Smooth muscle cell of the brain vasculature (primary cell): Measurements from ENCODE around the gene INTS1.

Experiments used
- DNase-seq: peaks from one replicate; pipeline ENCODE4 v3.0.0-alpha.2; 2012; ENCODE audit warnings: low read depth, low spot score

Gene INTS1

GRCh38 chr7:1490837-1491236 is 13.4 kb downstream of the INTS1 start:
- no peak for DNase-seq

- no peak for DNase-seq
Observed at GRCh38 chr7:1489336-1489735, 14.9 kb downstream of the INTS1 start.

- no peak for DNase-seq
Observed at GRCh38 chr7:1488016-1488415, 16.2 kb downstream of the INTS1 start.

- DNase-seq = no peak
Observed at GRCh38 chr7:1487466-1487865, 16.7 kb downstream of the INTS1 start.

GRCh38 chr7:1486571-1486970 is 17.6 kb downstream of the INTS1 start:
- no peak for DNase-seq

- DNase-seq = no peak
Observed at GRCh38 chr7:1485156-1485555, 19.0 kb downstream of the INTS1 start.

- DNase-seq = no peak
Observed at GRCh38 chr7:1484569-1484968, 19.6 kb downstream of the INTS1 start.

- no peak for DNase-seq
Observed at GRCh38 chr7:1483536-1484505, 20.4 kb downstream of the INTS1 start.

GRCh38 chr7:1483079-1483478 is 21.1 kb downstream of the INTS1 start:
- no peak for DNase-seq

GRCh38 chr7:1481300-1481699 is 22.9 kb downstream of the INTS1 start:
- no peak for DNase-seq

- DNase-seq = no peak
Observed at GRCh38 chr7:1480670-1481069, 23.5 kb downstream of the INTS1 start.

- no peak for DNase-seq
Observed at GRCh38 chr7:1479287-1479686, 24.9 kb downstream of the INTS1 start.

- no peak for DNase-seq
Observed at GRCh38 chr7:1478480-1478879, 25.7 kb downstream of the INTS1 start.

- DNase-seq = no peak
Observed at GRCh38 chr7:1476859-1477258, 27.3 kb downstream of the INTS1 start.

- no peak for DNase-seq
Observed at GRCh38 chr7:1475991-1476390, 28.2 kb downstream of the INTS1 start.

- DNase-seq = no peak
Observed at GRCh38 chr7:1475393-1475792, 28.8 kb downstream of the INTS1 start.

- no peak for DNase-seq
Observed at GRCh38 chr7:1474736-1475135, 29.5 kb downstream of the INTS1 start.

- DNase-seq = no peak
Observed at GRCh38 chr7:1473864-1474512, 30.2 kb downstream of the INTS1 start.

GRCh38 chr7:1470901-1471300 is 33.3 kb downstream of the INTS1 start:
- DNase-seq = no peak

- DNase-seq = no peak
Observed at GRCh38 chr7:1468643-1469298, 35.4 kb downstream of the INTS1 start.

GRCh38 chr7:1468203-1468602 is 36.0 kb downstream of the INTS1 start:
- DNase-seq = no peak

GRCh38 chr7:1466524-1467271 is 37.5 kb downstream of the INTS1 start:
- DNase-seq = no peak
